HG03196 (cell line): ENCODE data around the gene CACNA2D2.

Experiments
- ATAC-seq: cut with Tn5 transposase; IDR thresholded peaks from one replicate; pipeline ENCODE4 v1.9.1; 2021; ENCODE audit not compliant: unreplicated experiment

The CACNA2D2 gene

GRCh38 chr3:50502584-50503423 lies 630 bp downstream of the CACNA2D2 start:
- ATAC-seq: no peak

GRCh38 chr3:50502225-50502583 lies 1.2 kb downstream of the CACNA2D2 start:
- ATAC-seq: no peak

GRCh38 chr3:50495609-50496423 lies 7.6 kb downstream of the CACNA2D2 start:
- no peak for ATAC-seq

GRCh38 chr3:50494126-50494525 lies 9.3 kb downstream of the CACNA2D2 start:
- ATAC-seq: no peak

GRCh38 chr3:50493623-50494022 lies 9.8 kb downstream of the CACNA2D2 start:
- no peak for ATAC-seq

GRCh38 chr3:50493086-50493485 lies 10.3 kb downstream of the CACNA2D2 start:
- ATAC-seq: no peak

GRCh38 chr3:50491023-50491422 lies 12.4 kb downstream of the CACNA2D2 start:
- ATAC-seq: no peak

- no peak for ATAC-seq
Measured at GRCh38 chr3:50490424-50490823, 13.0 kb downstream of the CACNA2D2 start.

- no peak for ATAC-seq
Measured at GRCh38 chr3:50487181-50487580, 16.3 kb downstream of the CACNA2D2 start.

- no peak for ATAC-seq
Measured at GRCh38 chr3:50486219-50486888, 17.1 kb downstream of the CACNA2D2 start.

GRCh38 chr3:50484722-50485121 lies 18.7 kb downstream of the CACNA2D2 start:
- ATAC-seq: no peak

- ATAC-seq: no peak
Measured at GRCh38 chr3:50483374-50483773, 20.1 kb downstream of the CACNA2D2 start.

- no peak for ATAC-seq
Measured at GRCh38 chr3:50481992-50482391, 21.4 kb downstream of the CACNA2D2 start.

- no peak for ATAC-seq
Measured at GRCh38 chr3:50480471-50480870, 23.0 kb downstream of the CACNA2D2 start.

- ATAC-seq: no peak
Measured at GRCh38 chr3:50479523-50479922, 23.9 kb downstream of the CACNA2D2 start.

GRCh38 chr3:50478671-50479260 lies 24.7 kb downstream of the CACNA2D2 start:
- ATAC-seq: no peak

- no peak for ATAC-seq
Measured at GRCh38 chr3:50478051-50478450, 25.4 kb downstream of the CACNA2D2 start.

GRCh38 chr3:50475348-50475747 lies 28.1 kb downstream of the CACNA2D2 start:
- ATAC-seq: no peak

- ATAC-seq: no peak
Measured at GRCh38 chr3:50474717-50475116, 28.7 kb downstream of the CACNA2D2 start.

GRCh38 chr3:50473768-50474167 lies 29.7 kb downstream of the CACNA2D2 start:
- no peak for ATAC-seq

- no peak for ATAC-seq
Measured at GRCh38 chr3:50472958-50473357, 30.5 kb downstream of the CACNA2D2 start.
